ENCODE results near the gene KRCC1.
"Not testable (repeated sequence)": the region's sequence is repeated elsewhere in the genome, so short reads cannot be mapped to it uniquely, and the experiment has no call there.

KRCC1 gene

DNA sequence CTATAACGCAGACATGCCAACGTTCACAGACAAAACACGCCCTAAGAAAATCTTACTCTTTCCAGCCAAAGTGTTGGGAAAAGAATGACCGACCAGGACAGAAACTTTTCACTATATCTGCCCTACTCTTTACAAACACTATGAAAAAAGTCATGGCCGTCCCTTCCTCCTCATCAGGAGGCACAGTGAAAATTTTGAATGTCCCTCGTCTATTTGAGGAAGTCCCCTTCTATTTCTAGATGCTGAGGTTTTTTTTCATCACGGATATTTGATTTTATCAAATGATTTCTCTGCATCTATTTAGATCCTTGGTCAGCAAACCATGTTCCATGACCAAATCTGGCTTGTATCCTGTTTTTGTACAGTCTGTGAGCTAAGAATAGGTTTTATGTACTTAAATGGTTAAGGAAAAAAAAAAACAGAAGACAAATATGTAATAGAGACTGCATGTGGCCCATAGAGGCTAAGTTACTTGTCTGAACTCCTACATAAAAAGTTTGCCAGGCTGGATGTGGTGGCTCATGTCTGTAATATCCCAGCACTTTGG, 61.2 kb downstream of the KRCC1 start:
- DNase-seq, result not testable (repeated sequence)

GRCh38 chr2:87992569-87992968, 63.0 kb downstream of the KRCC1 start:
- not testable (repeated sequence) for DNase-seq

- not testable (repeated sequence) for DNase-seq
Measured at GRCh38 chr2:87987473-87987872, 68.1 kb downstream of the KRCC1 start.

- DNase-seq, result not testable (repeated sequence)
Measured at GRCh38 chr2:87985902-87986301, 69.7 kb downstream of the KRCC1 start.

DNA sequence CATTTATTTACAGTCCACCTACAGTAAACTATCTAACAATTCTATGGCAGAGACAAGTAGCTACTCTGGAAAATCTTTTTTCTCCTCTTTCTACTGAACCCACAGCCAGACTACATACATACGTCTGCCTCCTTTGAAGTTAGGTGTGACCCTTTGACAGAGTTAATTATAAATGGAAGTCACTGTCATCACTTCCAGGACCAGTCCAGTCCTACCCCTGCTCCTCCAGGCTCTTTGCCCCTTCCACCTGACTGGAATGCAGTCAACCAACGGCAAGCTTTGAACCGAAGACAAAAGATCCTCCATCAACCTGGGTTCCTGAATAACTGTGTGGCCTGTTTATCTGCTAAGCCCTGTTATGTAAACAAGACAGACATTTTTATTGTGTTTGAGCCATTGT, 74.4 kb downstream of the KRCC1 start:
- DNase-seq, result not testable (repeated sequence)

All from stimulated activated naive CD4-positive, alpha-beta T cell (primary cell).